HepG2 (cell line): Measurements from ENCODE around the gene POC1A.

ENCODE experiments used
- EZH2 ChIP-seq: conservative IDR thresholded peaks from 2 replicates; pipeline ENCODE4 v1.6.1; 2012; ENCODE audit warnings: mild to moderate bottlenecking, low read depth, low read length, moderate library complexity
- IRF2 ChIP-seq: IDR thresholded peaks from 2 replicates; pipeline ENCODE4 v1.6.1; 2018; ENCODE audit warnings: missing genetic modification reagents, missing compliant biosample characterization
- MAF1 ChIP-seq: sonication (generic); formaldehyde crosslinking; IDR thresholded peaks from 2 replicates; pipeline ENCODE4 v1.5.0; 2020; ENCODE audit warnings: missing genetic modification reagents, borderline replicate concordance
- MAX ChIP-seq: IDR thresholded peaks from 2 replicates; pipeline ENCODE4 v1.6.1; 2012; ENCODE audit warnings: inconsistent platforms
- SMARCC2 ChIP-seq: fragments of 450-650 bp; IDR thresholded peaks from 2 replicates; pipeline ENCODE4 v1.6.1; 2017; ENCODE audit warnings: antibody characterized with exemption, mild to moderate bottlenecking
- TAF1 ChIP-seq: sonication (generic); formaldehyde crosslinking; IDR thresholded peaks from 2 replicates; pipeline ENCODE4 v1.4.0; 2020; ENCODE audit warnings: missing genetic modification reagents
- ZNF142 ChIP-seq: sonication (generic); formaldehyde crosslinking; IDR thresholded peaks from 2 replicates; pipeline ENCODE4 v1.4.0; 2020; ENCODE audit warnings: missing genetic modification reagents
- ZNF563 ChIP-seq: sonication (generic); formaldehyde crosslinking; IDR thresholded peaks from 2 replicates; pipeline ENCODE4 v1.8.0; 2022; ENCODE audit warnings: mild to moderate bottlenecking, moderate library complexity, missing genetic modification reagents
- TF ChIP-seq, protein P1 (sequence below): sonication (generic); formaldehyde crosslinking; conservative IDR thresholded peaks from 2 replicates; pipeline ENCODE4 v1.4.0; 2020; ENCODE audit warnings: missing genetic modification reagents
- TF ChIP-seq, protein P2 (sequence below), 2 experiments: sonication (generic) in 1 of 2; formaldehyde crosslinking in 1 of 2; IDR thresholded peaks; 2 replicates each; pipeline versions ENCODE4 v1.4.0 to v1.6.1; 2016 to 2020; ENCODE audit warnings: borderline replicate concordance in 1 of 2, low read depth in 1 of 2, mild to moderate bottlenecking in 1 of 2, missing genetic modification reagents in 1 of 2

- TF ChIP-seq MAF1 (CRISPR knock-in tag) (no peak), SMARCC2 (no peak), EZH2 (no peak), ZNF142 (CRISPR knock-in tag) (no peak), MAX (no peak), ZNF563 (no peak), IRF2 (CRISPR knock-in tag) (no peak), TAF1 (CRISPR knock-in tag) (no peak)
- TF ChIP-seq, protein P1, sequence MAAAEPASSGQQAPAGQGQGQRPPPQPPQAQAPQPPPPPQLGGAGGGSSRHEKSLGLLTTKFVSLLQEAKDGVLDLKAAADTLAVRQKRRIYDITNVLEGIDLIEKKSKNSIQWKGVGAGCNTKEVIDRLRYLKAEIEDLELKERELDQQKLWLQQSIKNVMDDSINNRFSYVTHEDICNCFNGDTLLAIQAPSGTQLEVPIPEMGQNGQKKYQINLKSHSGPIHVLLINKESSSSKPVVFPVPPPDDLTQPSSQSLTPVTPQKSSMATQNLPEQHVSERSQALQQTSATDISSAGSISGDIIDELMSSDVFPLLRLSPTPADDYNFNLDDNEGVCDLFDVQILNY (CRISPR knock-in tag): no peak
- TF ChIP-seq, protein P2, sequence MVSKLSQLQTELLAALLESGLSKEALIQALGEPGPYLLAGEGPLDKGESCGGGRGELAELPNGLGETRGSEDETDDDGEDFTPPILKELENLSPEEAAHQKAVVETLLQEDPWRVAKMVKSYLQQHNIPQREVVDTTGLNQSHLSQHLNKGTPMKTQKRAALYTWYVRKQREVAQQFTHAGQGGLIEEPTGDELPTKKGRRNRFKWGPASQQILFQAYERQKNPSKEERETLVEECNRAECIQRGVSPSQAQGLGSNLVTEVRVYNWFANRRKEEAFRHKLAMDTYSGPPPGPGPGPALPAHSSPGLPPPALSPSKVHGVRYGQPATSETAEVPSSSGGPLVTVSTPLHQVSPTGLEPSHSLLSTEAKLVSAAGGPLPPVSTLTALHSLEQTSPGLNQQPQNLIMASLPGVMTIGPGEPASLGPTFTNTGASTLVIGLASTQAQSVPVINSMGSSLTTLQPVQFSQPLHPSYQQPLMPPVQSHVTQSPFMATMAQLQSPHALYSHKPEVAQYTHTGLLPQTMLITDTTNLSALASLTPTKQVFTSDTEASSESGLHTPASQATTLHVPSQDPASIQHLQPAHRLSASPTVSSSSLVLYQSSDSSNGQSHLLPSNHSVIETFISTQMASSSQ (IDR thresholded peaks at IDR 0.05; ENCODE audit: low read depth): no peak
- TF ChIP-seq, protein P2 (CRISPR knock-in tag; IDR thresholded peaks at IDR 0.05; ENCODE audit: borderline replicate concordance): no peak
Measured at GRCh38 chr3:52143616-52144015, 10.6 kb downstream of the POC1A start.
